ENCODE measurements around the gene CRABP2.

The CRABP2 gene

GRCh38 chr1:156667968-156668709 is 37.2 kb downstream of the CRABP2 start:
- DNase-seq: no peak

GRCh38 chr1:156667610-156667967 is 37.8 kb downstream of the CRABP2 start:
- DNase-seq: no peak

- DNase-seq: no peak
Observed at GRCh38 chr1:156666862-156667609, 38.3 kb downstream of the CRABP2 start.

GRCh38 chr1:156665539-156665938 is 39.8 kb downstream of the CRABP2 start:
- no peak for DNase-seq

GRCh38 chr1:156664767-156665411 is 40.5 kb downstream of the CRABP2 start:
- DNase-seq: no peak

- no peak for DNase-seq
Observed at GRCh38 chr1:156664046-156664766, 41.2 kb downstream of the CRABP2 start.

- no peak for DNase-seq
Observed at GRCh38 chr1:156663178-156663577, 42.2 kb downstream of the CRABP2 start.

- DNase-seq: no peak
Observed at GRCh38 chr1:156662800-156663055, 42.7 kb downstream of the CRABP2 start.

- no peak for DNase-seq
Observed at GRCh38 chr1:156662005-156662799, 43.2 kb downstream of the CRABP2 start.

GRCh38 chr1:156660752-156661112 is 44.7 kb downstream of the CRABP2 start:
- no peak for DNase-seq

- peak; percentile 97 to 98 for DNase-seq
Observed at GRCh38 chr1:156659988-156660751, 45.2 kb downstream of the CRABP2 start.

- no peak for DNase-seq
Observed at GRCh38 chr1:156659661-156659987, 45.8 kb downstream of the CRABP2 start.

GRCh38 chr1:156658945-156659574 is 46.3 kb downstream of the CRABP2 start:
- DNase-seq: no peak

- no peak for DNase-seq
Observed at GRCh38 chr1:156658496-156658895, 46.9 kb downstream of the CRABP2 start.

- DNase-seq: no peak
Observed at GRCh38 chr1:156657741-156658319, 47.6 kb downstream of the CRABP2 start.

GRCh38 chr1:156656806-156657740 is 48.3 kb downstream of the CRABP2 start:
- DNase-seq: peak; percentile 74 to 80

- no peak for DNase-seq
Observed at GRCh38 chr1:156655904-156656516, 49.4 kb downstream of the CRABP2 start.

- DNase-seq: no peak
Observed at GRCh38 chr1:156655151-156655903, 50.1 kb downstream of the CRABP2 start.

GRCh38 chr1:156654700-156655099 is 50.7 kb downstream of the CRABP2 start:
- no peak for DNase-seq

Measured in stimulated activated CD4-positive, alpha-beta T cell treated with anti-CD3 and anti-CD28 coated beads, Interleukin-2, amount 100 ng/mL, for 48 hours (primary cell).